B cell (primary cell): ENCODE data around the gene ACOX2. TPM values are rescaled to one million over a fixed set of nuclear protein-coding genes. Genes with fewer than 3 reads are reported as not detected.

Experiments
- ATAC-seq: fragments of 200-7000 bp; cut with Tn5 transposase; one replicate; pipeline ENCODE4 v1.10.0; 2021; ENCODE audit warnings: low read depth, mild to moderate bottlenecking, moderate number of reproducible peaks, moderate library complexity
- CTCF ChIA-PET: fragments of 350-600 bp; sonication (Branson Sonifier 250); formaldehyde crosslinking; loops from one replicate; lab custom pipeline; 2021; ENCODE audit warnings: antibody characterized with exemption, inconsistent platforms; lab: Charles Lee
- POLR2A ChIA-PET: fragments of 350-600 bp; sonication (Branson Sonifier 250); formaldehyde crosslinking; loops from one replicate; lab custom pipeline; 2021; ENCODE audit warnings: antibody characterized with exemption; lab: Charles Lee
- DNase-seq: peaks from one replicate; pipeline ENCODE4 v3.0.0; 2013
- H2AFZ ChIP-seq: 2 replicates; pipeline ENCODE4 v1.6.1; 2012; ENCODE audit warnings: mild to moderate bottlenecking, low read depth, low read length; ENCODE audit not compliant: insufficient read depth, poor library complexity, severe bottlenecking
- H3K27ac ChIP-seq, 2 donors: 1 replicate in 1 of 2; 2 replicates in 1 of 2; pipeline ENCODE4 v1.5.1; 2012 to 2013; ENCODE audit warnings: low read length in 2 of 2, mild to moderate bottlenecking in 2 of 2, moderate library complexity in 1 of 2
- H3K27me3 ChIP-seq, 4 experiments: fragments of 200-600 bp in 1 of 4; sonication (generic) in 1 of 4; replicated peaks in 1 of 4; 1 replicate in 2 of 4; 2 replicates in 2 of 4; pipeline versions ENCODE4 v1.6.1 to v1.7.0; 2013 to 2016; ENCODE audit warnings: low read length in 3 of 4, mild to moderate bottlenecking in 2 of 4, mixed read lengths in 1 of 4, moderate library complexity in 1 of 4; ENCODE audit not compliant: insufficient read depth in 4 of 4, control insufficient read depth in 3 of 4; ENCODE audit errors: control extremely low read depth in 1 of 4
- H3K36me3 ChIP-seq, 2 experiments: replicated peaks in 1 of 2; 1 replicate in 1 of 2; 2 replicates in 1 of 2; pipeline versions ENCODE4 v1.6.1 to v1.7.1; 2013; ENCODE audit warnings: low read length in 1 of 2; ENCODE audit not compliant: insufficient read depth in 2 of 2, control insufficient read depth in 1 of 2; ENCODE audit errors: control extremely low read depth in 1 of 2, extremely low read depth in 1 of 2
- H3K4me1 ChIP-seq, 2 donors: fragments of 200-600 bp in 1 of 2; sonication (generic) in 1 of 2; 1 replicate in 1 of 2; 2 replicates in 1 of 2; pipeline versions ENCODE4 v1.5.1 to v1.6.1; 2013 to 2017; ENCODE audit warnings: low read length in 2 of 2; ENCODE audit not compliant: control insufficient read depth in 2 of 2, insufficient read depth in 2 of 2
- H3K4me2 ChIP-seq: replicated peaks from 2 replicates; pipeline ENCODE3; 2012; ENCODE audit warnings: mild to moderate bottlenecking, low read depth, low read length; ENCODE audit not compliant: poor library complexity, severe bottlenecking
- H3K4me3 ChIP-seq, 5 experiments: fragments of 200-600 bp in 1 of 5; sonication (generic) in 1 of 5; 1 replicate in 3 of 5; 2 replicates in 2 of 5; pipeline versions ENCODE4 v1.5.1 to v1.7.0; 2011 to 2016; ENCODE audit warnings: low read length in 4 of 5, mild to moderate bottlenecking in 4 of 5, low read depth in 2 of 5, control low read depth in 1 of 5, moderate library complexity in 1 of 5; ENCODE audit not compliant: insufficient read depth in 1 of 5; ENCODE audit errors: control extremely low read depth in 1 of 5, extremely low read depth in 1 of 5
- H3K79me2 ChIP-seq: fragments of 200-600 bp; sonication (generic); one replicate; pipeline ENCODE4 v1.6.0; 2016; ENCODE audit warnings: low read length; ENCODE audit not compliant: control insufficient read depth, insufficient read depth
- H3K9ac ChIP-seq: fragments of 200-600 bp; sonication (generic); 2 replicates; pipeline ENCODE4 v1.6.1; 2017; ENCODE audit warnings: mild to moderate bottlenecking, low read length, moderate library complexity
- H3K9me3 ChIP-seq, 3 donors: one replicate each; pipeline versions ENCODE4 v1.6.1 to v1.7.1; 2013; ENCODE audit warnings: low read length in 2 of 3; ENCODE audit not compliant: control insufficient read depth in 2 of 3, insufficient read depth in 1 of 3; ENCODE audit errors: control extremely low read depth in 1 of 3
- H4K20me1 ChIP-seq: 2 replicates; pipeline ENCODE4 v1.6.0; 2012; ENCODE audit warnings: mild to moderate bottlenecking, low read length; ENCODE audit not compliant: insufficient read depth, control insufficient read depth, poor library complexity, severe bottlenecking
- H3K27ac Mint-ChIP-seq: one replicate; pipeline ENCODE4 v1.8.0; 2021; ENCODE audit warnings: mixed read lengths
- H3K27me3 Mint-ChIP-seq: one replicate; pipeline ENCODE4 v1.8.0; 2021; ENCODE audit warnings: mixed read lengths
- H3K4me1 Mint-ChIP-seq: one replicate; pipeline ENCODE4 v1.8.0; 2021; ENCODE audit warnings: mixed read lengths
- H3K4me3 Mint-ChIP-seq: one replicate; pipeline ENCODE4 v1.8.0; 2021; ENCODE audit warnings: mixed read lengths
- H3K9me3 Mint-ChIP-seq: one replicate; pipeline ENCODE4 v1.8.0; 2022; ENCODE audit warnings: mixed read lengths; ENCODE audit not compliant: insufficient read depth
- EZH2 ChIP-seq: IDR thresholded peaks from 2 replicates; pipeline ENCODE4 v1.6.1; 2012; ENCODE audit warnings: borderline replicate concordance, low read depth, mild to moderate bottlenecking, moderate library complexity, low read length; ENCODE audit not compliant: insufficient read depth, poor library complexity, severe bottlenecking
- WGBS: methylation state at CpG from one replicate; pipeline ENCODE4 v1.1.5; 2013; ENCODE audit warnings: missing lambda C conversion rate; ENCODE audit not compliant: insufficient coverage; 5-methylcytosine and 5-hydroxymethylcytosine counted together
- intact Hi-C: fragments of 100-400 bp; cut with micrococcal nuclease; formaldehyde crosslinking; loops from one replicate; pipeline ENCODE4 v1.10.0; 2022
- polyA plus RNA-seq: library from polyadenylated mRNA; depleted of rRNA; stranded (reverse); fragments of >200 nt; gene quantifications from 2 replicates; pipeline ENCODE4 v1.2.3, GENCODE V29; 2012
- total RNA-seq, 2 donors: library from RNA; stranded (reverse); fragments of 120-200 nt in 1 of 2; gene quantifications; 1 replicate in 1 of 2; 2 replicates in 1 of 2; pipeline versions ENCODE4 v1.2.3 to v1.2.4, GENCODE V29; 2013 to 2022
- TF ChIP-seq, protein P1 (sequence below): fragments of 200-600 bp; IDR thresholded peaks from one replicate; pipeline ENCODE4 v1.8.0; 2022; ENCODE audit warnings: antibody characterized with exemption, mild to moderate bottlenecking

ACOX2 gene
- total and polyA plus RNA-seq, 2 donors (not counting 1 experiment from before 2014, with no cell fraction given) = not detected

- peaks cover 0 to 23% (median 9%) of the 10 kb centered on the region in 4 experiments for H3K27me3 ChIP-seq
- TF ChIP-seq EZH2 = no peak
- TF ChIP-seq, protein P1, sequence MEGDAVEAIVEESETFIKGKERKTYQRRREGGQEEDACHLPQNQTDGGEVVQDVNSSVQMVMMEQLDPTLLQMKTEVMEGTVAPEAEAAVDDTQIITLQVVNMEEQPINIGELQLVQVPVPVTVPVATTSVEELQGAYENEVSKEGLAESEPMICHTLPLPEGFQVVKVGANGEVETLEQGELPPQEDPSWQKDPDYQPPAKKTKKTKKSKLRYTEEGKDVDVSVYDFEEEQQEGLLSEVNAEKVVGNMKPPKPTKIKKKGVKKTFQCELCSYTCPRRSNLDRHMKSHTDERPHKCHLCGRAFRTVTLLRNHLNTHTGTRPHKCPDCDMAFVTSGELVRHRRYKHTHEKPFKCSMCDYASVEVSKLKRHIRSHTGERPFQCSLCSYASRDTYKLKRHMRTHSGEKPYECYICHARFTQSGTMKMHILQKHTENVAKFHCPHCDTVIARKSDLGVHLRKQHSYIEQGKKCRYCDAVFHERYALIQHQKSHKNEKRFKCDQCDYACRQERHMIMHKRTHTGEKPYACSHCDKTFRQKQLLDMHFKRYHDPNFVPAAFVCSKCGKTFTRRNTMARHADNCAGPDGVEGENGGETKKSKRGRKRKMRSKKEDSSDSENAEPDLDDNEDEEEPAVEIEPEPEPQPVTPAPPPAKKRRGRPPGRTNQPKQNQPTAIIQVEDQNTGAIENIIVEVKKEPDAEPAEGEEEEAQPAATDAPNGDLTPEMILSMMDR = no peak
- H3K36me3 ChIP-seq = no peaks in the 10 kb centered on the region
- H4K20me1 ChIP-seq = no peaks in the 10 kb centered on the region
- Mint-ChIP-seq H3K4me3 (no peak overlapping the region), H3K27ac (no peak overlapping the region), H3K9me3 (no peaks in the 10 kb centered on the region), H3K27me3 (peaks cover 30% of the 10 kb centered on the region), H3K4me1 (peaks cover 18% of the 10 kb centered on the region)
- 64% methylated on average over 3 of the region's 4 CpGs for WGBS
- no peak overlapping the region for H2AFZ ChIP-seq
- H3K4me1 ChIP-seq = peaks cover 14 to 15% of the 10 kb centered on the region in 2 donors
- H3K4me3 ChIP-seq = no peak overlapping the region
- no peak for DNase-seq
- intact Hi-C loops = no loop called here
- CTCF ChIA-PET = interaction anchor here (1.5 kb wide), 1 partner anchor 9 kb away, joined by 5 read pairs; no protein-coding TSS in a partner anchor
- H3K9ac ChIP-seq = no peak overlapping the region
- POLR2A ChIA-PET = no interaction called here
- ATAC-seq = no peak
- H3K4me2 ChIP-seq = no peak overlapping the region
- H3K27ac ChIP-seq = no peak overlapping the region
- no peaks in the 10 kb centered on the region for H3K79me2 ChIP-seq
- peaks cover 0 to 14% (median 3%) of the 10 kb centered on the region in 3 donors for H3K9me3 ChIP-seq
Measured at GRCh38 chr3:58580826-58581327, 43.9 kb upstream of the ACOX2 start.

- ATAC-seq (no peak), DNase-seq (no peak)
- POLR2A ChIA-PET = no interaction called here
- Histone ChIP-seq H3K36me3 (no peaks in the 10 kb centered on the region), H3K27me3 (peaks cover 0 to 8% (median 0%) of the 10 kb centered on the region in 4 experiments), H3K79me2 (no peaks in the 10 kb centered on the region), H3K4me2 (no peak overlapping the region), H3K27ac (no peak overlapping the region), H3K4me1 (no peaks in the 10 kb centered on the region), H2AFZ (no peak overlapping the region), H4K20me1 (no peaks in the 10 kb centered on the region), H3K9ac (no peak overlapping the region), H3K4me3 (no peak overlapping the region), H3K9me3 (peaks cover 0 to 3% (median 0%) of the 10 kb centered on the region in 3 donors)
- WGBS = 98% methylated on average over 5 of the region's 5 CpGs
- H3K4me3 Mint-ChIP-seq = no peak overlapping the region
- peaks cover 5% of the 10 kb centered on the region for H3K4me1 Mint-ChIP-seq
- H3K27ac Mint-ChIP-seq = no peak overlapping the region
- H3K27me3 Mint-ChIP-seq = peaks cover 19% of the 10 kb centered on the region
- intact Hi-C loops = no loop called here
- H3K9me3 Mint-ChIP-seq = no peaks in the 10 kb centered on the region
- no peak for TF ChIP-seq EZH2
- TF ChIP-seq, protein P1 = no peak
- CTCF ChIA-PET = interaction anchor here (1.0 kb wide), 1 partner anchor 11 kb away, joined by 3 read pairs; no protein-coding TSS in a partner anchor
Measured at GRCh38 chr3:58578873-58579272, 41.9 kb upstream of the ACOX2 start.
